A172 (cell line): ENCODE measurements around the gene KCNN4. TPM values are rescaled to one million over a fixed set of nuclear protein-coding genes. Genes with fewer than 3 reads are reported as not detected.
"Not testable (repeated sequence)": the region's sequence is repeated elsewhere in the genome, so short reads cannot be mapped to it uniquely, and the experiment has no call there.

Experiments used
- DNase-seq: peaks from one replicate; pipeline ENCODE4 v3.0.0-alpha.2; 2015; ENCODE audit warnings: low spot score
- total RNA-seq: library from RNA; depleted of rRNA; stranded (reverse); fragments of >200 nt; shearing (Covaris generic); gene quantifications from 2 replicates; pipeline ENCODE4 v1.2.3, GENCODE V29; 2014

KCNN4 gene
- total RNA-seq, 1 experiment from 2014 or later = 68.6 TPM

DNA sequence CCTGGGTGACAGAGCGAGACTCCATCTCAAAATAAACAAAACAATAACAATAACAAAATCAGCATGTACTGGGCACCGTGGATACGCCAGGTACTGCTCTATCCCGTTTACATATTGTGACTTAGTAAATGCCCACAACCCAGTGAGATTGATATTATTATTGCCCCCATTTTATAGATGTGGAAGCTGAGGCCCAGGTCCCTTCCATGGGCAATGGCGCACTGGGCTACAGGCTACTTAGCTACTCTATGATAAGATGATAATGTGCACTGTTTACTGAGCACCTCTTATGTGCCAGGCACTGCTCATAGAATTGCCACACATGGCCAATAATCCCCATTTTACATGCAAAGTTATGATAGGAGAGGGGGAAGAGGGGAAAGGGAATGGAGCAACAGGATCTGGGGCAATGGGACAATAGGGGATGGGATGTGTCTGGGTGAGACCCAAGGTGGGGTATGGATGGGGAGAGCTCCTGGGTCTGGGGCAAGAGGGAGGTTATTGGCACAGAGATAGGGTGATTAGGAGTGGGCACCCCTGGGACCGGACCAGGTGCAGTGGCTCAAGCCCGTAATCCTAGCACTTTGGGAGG lies 5.4 kb downstream of the KCNN4 start:
- DNase-seq = no peak

DNA sequence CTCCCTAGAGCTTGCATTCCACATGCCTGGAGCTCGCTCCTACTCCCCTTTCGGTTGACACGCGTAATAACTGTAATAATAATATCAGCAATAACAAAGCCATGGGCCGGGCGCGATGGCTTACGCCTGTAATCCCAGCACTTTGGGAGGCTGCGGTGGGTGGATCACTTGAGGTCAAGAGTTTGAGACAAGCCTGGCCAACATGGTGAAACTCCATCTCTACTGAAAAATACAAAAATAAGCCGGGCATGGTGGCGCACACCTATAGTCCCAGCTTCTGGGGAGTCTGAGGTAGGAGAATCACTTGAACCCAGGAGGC lies 5.9 kb downstream of the KCNN4 start:
- DNase-seq = not testable (repeated sequence)

DNA sequence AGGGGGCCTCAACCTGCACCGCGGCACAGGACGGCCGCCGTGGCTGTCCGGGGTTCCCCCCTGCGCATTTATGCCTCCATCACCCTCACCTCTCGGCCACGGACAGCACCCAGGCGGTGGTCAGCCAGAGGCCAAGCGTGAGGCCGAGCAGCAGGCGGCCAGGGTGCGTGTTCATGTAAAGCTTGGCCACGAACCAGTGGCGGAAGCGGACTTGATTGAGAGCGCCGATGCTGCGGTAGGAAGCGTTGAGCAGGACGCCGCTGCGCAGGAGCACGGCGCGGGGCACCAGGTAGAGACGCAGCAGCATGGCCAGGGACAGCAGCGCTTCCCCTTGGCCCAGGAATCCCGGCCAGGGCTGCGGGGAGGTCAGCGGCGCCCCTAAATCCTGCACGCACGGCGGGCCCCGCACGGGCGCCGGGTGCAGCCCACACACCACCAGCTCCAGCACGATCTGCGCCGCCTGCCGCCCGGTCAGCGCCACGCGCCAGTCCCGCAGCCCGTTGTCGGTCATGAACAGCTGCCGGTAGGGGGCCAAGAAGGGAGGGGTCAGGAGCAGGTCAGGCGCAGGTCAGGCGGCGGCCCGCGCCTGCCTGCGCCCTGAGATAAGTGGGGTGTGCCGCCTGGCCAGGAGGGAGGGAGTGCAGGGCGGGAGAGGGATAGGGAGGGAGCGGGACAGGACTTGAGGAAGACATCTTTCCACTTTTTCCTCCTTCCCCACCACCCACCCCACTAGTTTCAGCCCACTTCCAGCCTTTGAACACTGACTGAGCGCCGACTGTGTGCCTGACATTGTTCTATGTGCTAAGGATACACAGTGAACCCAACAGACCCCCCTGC lies 6.5 kb downstream of the KCNN4 start:
- no peak for DNase-seq

DNA sequence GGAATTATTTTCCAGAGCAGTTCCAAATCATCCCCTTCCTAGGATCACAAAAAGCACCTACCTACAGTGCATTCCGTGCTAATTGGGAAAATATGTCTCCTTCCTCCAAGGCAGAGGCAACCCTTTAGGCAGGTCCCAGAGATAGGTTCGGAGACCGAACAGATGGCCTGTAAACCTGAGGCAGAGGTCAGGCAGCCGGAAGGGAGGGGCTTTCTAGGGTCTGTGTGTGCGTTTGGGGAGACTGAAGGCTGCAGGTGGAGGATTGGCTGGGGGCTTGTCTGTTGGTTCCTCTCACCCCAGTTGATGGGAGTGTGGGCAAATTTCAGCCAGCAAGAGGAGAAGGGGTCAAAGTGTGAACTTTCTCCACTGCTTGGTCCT lies 7.1 kb downstream of the KCNN4 start:
- DNase-seq = no peak

DNA sequence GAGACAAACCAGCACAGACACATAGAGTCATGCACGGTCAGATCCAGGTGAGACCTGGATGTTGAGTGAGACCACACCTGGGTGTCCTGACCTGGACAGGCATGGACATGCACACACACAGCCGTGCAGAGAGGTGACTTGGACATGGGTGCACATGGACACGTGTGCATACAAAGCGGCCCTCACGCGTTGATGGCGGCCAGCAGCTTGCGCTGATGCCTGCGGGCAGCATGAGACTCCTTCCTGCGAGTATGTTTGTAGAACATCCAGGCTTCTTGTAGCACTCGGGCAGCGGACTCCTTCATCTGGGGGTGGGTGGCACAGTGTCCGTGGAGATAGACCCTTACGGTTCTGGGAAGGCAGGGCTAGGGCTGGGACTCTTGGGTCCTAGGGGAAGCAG lies 11.5 kb downstream of the KCNN4 start:
- DNase-seq = no peak

DNA sequence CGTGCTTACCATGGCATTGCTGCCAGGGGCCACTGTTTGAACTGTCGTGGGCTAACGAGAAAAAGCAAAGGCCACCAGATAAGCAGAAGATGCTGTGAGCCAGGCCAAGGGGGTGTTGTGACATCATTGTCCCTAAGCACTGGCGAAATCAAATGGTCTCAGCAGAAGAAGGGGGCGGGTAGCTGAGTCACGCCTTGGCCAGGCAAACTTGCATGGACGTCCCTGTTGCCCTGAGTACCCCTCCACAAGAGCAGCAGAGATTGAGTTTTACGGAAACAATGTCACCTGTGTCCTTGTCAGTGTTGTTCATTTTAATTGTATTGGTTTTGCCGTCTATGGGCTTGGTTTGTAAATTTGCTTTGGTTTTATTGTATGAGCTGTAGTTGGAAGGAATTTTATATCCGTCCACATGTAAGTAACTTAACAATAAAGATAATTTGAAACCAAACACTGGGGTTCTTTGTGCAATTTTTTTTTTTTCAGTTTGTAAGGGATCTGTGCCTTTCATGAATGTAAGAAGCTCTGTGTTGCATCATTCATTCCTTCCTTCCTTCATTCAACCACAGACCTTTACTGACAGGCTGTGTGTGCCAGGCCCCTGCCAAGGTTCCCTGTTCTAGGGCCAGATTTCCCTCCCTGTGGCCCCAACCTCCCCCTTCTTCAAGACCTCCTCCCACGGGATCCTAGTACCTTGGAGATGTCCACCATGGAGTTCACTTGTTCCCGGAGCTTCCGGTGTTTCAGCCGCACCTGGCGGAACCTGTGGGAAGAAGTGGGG lies 12.3 kb downstream of the KCNN4 start:
- no peak for DNase-seq

DNA sequence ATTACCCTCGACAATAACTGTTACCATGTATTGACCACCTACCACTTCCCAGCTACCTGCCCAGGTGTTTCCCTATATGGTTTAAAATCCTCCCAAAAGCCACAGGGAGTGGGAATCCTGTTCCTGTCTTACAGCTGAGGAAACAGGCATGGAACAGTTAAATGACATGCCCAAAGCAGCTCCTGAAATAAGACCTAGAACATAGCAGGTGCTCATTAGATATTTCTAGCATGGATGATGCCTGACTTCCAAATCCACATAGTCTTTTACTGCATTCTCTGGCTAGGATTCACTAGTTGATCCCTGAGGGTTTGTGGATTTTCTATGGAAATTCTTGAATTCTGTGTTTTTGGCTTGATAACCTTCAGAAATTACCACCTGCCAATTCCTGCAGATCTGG lies 13.0 kb downstream of the KCNN4 start:
- DNase-seq = no peak

DNA sequence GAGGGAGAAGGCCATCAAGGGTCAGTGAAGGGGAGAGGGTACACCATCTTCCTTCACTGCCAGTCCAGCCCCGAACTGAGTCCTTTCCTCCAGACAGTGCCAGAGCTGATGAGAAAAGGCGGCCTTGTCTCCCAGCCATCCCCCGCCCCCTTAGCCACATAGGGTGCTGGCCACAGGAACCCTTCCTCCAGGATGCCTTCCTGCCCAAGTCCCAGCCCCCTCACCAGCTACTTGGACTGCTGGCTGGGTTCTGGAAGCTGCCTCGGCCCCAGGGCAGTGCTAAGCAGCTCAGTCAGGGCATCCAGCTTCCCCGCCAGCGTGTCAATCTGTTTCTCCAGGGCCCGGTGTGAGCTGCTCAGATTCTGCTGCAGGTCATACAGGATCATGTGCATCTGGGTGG lies 13.5 kb downstream of the KCNN4 start:
- DNase-seq = no peak

DNA sequence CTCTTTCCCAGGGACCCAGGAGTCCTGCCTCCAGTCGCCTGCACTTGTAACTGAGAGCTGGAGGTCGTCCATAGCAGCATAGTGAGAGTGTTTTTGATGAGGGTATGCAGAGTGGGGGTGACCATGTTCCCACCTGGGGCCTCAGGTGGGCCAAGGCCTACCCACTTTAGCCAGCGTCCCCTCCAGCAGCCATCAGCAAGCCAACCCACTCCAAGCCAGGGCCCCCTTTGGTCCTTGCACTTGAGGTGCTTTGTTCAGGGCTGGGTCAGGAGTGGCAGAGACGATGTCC lies 14.1 kb downstream of the KCNN4 start:
- no peak for DNase-seq

DNA sequence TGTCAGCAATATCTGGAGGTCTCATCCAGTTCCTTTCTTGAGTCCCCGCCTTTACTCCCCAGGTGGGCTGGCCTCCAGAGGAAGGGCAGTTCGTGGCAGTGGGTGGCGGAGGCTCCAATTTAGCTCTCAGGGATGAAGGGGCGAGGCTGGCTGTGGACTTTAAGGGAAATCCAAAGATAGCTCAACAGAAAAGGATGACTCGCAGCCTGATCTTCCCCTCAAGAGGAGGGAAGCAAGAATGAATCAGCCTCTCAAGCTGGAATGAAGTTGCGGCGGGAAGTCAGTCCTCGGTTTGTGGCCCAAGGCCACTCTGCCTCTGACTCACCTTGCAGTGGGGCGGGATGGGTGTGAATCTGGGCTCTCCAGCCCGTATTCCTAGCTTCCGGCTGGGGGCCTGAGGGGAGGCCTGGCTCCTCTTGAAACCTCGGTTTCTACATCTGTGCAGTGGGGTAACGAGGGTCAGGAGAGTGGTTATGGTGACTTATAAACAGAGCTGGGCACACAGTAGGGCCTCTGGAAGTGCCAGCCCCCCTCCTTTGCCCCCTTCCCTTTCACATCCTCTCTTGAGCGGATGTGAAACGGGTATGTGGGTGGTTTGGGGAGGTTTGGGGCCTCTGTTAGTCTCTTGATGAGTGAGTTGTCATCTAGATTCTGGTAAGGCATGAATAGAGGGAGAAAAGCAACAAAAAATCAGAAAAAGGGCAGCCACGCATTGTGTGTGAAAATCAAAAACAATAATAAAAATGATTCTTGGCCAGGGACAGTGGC lies 15.5 kb downstream of the KCNN4 start:
- peak; percentile 99 for DNase-seq

DNA sequence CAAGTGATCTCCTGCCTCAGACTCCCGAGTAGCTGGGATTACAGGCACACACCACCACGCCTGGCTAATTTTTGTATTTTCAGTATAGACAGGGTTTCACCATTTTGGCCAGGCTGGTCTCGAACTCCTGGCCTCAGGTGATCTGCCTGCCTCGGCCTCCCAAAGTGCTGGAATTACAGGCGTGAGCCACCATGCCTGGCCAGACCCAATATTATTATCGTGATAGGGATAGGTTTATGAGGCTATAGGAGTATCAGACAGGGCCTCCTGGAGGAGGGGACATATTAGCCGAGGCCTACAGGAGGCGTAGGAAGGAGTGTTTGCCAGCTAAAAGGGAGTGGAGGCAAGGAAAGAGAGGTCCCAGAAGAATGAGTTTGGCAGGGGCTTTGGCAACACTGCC lies 16.1 kb downstream of the KCNN4 start:
- not testable (repeated sequence) for DNase-seq

DNA sequence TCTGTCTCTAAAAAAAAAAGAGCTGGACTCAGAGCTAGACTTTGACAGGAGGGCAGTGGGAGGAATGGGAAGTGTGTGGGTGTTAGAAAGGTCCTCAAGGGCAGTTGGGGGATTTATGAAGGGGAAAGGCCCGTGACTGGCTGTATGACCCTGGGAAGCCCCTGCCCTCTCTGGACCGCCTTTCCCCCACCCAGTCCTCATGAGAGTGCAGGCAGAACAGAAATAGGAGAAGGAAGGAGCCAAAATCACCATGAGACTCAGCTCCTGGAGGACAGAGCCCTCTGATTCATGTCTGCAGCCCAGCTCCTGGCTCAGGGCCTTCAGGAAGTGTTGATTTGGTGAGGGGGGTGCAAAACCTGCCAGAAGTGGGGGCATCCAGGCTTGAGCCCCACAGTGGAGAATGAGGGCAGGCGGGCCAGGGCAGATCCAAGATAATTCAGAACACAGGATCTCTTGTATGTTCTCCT lies 17.3 kb downstream of the KCNN4 start:
- DNase-seq = peak; percentile 57

DNA sequence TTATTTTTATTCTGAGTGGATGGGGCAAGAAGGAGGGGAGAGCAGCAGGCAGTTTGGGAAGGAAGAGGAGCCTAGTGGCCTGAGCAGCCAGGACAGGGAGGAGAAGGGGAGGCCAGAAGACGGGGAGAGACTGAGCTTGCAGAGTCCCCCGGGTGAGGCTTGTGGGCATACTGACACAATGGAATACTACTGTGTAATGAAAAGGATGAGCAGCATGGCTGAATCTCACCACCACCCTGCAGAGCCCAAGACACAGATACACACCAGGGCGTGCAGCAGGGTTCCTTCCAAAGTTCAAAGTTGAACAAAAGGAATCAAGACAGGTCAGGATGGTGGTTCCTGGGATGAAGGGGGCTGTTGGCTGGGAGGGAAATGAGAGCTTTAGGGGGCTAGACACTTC lies 18.0 kb downstream of the KCNN4 start:
- no peak for DNase-seq

DNA sequence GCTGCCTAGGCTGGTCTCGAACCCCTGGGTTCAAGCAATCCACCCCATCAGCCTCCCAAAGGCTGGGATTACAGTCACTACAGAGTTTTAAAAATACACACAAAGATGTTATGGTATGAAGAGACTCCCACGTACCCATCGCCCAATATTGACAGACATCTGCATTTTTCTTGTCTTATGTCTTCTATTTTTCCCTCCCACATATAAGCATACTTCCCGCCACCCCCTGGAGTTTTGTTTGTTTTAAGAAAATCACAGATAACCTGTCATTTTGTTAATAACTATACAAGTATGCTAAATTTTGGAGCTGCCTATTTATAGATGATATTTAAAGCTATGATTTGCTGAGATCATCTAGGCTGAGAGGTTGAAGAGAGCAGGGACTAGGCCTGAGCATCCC lies 19.8 kb downstream of the KCNN4 start:
- no peak for DNase-seq

DNA sequence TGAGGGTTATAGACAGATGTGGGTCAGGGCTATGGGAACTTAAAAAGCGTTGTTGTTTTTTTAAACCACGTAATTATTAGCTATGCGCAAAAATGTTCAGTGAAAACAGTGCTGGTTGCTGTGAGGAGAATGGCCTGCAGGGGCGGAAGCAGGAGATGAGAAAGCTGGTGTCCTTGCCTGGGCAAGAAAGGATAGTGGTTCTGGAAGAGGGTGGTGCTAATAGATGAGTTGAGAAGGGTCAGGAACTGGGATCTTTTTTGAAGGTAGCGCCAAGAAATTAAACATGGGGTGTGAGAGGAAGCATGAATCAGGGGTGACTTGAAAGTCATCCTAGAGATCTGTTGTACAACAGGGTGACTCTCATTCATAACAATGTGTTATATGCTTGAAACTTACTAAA lies 21.3 kb downstream of the KCNN4 start:
- peak; percentile 92 for DNase-seq

DNA sequence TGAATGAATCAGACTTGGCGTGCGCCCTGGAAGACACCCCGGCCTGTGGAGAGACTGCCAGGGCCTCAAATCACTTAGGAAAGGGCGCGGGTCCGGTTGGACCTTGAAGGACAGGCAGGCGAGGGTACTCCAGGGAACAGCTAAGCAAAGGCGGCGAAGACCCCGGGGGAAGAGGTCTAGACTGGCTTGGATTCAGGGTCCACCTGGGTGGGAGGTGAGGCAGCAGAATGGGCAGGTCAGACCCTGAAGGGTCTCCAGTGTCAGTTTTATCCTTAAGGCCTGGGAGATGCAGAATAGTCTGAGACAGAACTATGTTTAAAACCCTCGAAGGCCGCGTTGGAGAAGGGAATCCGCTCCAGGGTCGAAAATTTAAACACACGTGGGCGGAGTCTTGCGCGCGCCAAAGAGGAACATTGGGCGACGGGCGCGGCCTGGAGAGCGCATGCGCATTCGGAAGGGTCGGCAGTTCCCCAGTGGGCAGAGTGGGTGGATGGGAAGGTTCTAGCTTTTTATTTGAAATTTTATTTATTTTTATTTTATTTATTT lies 25.4 kb downstream of the KCNN4 start:
- peak; percentile 59 for DNase-seq

DNA sequence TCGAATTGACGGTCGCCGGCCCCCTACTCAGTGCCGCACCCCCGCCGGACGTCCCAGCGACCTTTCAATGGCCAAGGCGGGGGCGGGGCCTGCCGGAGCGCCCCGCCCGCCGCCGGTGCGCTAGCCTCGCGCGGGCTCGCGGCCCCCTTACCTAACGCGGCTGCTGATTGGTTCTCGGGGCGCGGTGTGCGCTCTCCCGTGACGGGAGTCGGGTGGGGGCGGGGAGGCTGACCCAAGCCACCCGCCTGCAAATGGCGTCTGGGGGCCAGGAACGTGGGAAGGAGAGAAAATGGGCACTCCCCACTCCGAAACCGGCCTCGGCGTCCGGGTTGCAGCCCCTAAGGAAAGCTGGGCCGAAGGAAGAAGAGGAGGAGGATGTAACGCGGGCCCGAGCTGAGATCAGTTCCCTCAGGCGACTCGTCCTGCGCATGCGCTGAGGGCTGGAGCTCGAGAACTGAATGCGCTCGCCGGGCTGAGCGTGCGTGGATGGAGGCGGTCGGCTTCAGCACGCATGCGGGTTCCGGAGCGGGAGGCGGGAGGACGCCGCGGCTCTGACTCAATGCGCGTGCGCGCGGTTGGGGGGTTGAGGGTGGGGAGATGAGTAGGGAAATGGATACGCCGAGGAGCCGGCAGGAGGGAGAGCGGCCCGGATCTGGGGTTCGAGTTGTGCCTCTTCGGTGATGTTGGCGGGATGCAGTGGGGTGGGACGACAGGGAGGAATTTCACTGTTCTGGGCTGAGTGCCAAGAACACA lies 26.1 kb downstream of the KCNN4 start, which contains the start of gene SMG9:
Gene SMG9, minus strand, starts transcription at position 460 of the 753 bp plus-strand sequence. CDS start 4,221 bp downstream, outside the sequence.
- DNase-seq = peak; percentile 96

DNA sequence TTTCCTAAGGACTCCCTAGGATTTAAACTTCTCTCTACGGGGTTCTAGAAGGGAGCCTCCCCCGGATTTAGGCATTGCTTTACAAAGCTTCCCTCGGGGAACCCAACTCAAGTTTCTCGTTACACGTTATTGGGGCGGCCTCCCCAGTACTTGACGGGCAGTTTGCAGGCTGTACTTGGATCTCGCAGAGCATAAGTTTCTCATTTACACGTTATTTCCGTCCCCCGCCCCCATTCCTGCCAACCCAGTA lies 26.6 kb downstream of the KCNN4 start:
- no peak for DNase-seq

DNA sequence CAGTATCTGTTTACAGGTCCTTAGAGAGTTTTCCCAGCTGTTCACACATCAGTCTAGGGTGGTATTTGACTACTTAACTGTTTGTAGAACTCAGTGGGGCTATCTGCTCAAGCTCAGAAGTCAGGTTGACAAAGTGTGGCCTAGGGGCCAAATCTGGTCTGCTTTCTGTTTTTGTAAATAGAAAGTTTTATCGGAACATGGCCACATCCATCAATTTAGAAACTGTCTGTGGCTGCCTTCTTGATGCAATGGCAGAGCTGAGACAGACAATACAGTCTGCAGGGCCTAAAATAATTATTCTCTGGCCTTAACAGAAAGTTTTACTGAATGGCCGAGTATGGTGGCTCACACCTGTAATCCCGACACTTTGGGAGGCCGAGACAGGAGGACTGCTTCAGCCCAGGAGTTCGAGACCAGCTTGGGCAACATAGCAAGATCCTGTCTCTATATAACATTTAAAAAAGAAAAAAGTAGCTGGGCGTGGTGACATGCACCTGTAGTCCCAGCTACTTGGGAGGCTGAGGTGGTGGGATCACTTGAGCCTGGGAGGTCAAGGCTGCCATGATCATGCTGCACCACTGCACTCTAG lies 28.4 kb downstream of the KCNN4 start:
- DNase-seq = no peak

DNA sequence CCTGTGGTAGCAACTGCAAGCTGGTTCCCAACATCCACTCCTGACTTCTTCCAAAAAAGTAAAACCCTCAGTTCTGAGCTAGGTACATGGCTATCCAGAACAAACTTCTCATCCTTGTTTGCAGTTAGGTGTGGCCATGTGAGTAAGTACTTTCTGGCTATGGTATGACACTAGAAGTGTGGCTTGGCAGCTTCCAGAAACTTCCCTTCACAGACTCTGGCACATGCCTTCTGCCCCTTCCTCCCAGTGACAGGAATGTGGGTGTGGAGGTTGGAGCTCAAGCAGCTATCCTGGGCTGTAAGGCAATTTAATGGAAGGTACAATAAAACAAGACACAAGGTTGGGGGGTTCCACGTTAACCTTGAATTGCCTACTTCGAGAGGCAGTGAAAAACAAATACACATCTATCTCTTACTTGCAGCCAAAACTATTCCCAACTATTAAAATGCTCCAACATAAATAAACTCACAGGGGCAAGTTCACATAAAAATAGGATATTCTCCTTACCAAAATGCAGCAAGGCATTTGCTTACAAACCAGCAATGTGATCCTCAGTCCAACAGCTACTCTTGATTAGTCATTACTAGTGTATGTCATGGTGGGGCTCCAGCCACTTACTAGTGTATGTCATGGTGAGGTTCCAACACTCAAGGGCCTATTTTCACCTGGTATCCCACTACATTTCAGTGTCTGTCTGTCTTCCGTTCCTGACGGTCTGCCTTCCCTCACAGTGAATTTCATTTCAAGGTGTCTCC lies 29.1 kb downstream of the KCNN4 start:
- no peak for DNase-seq
